LHCN-M2 (cell line): ENCODE data around the gene NECAP2. TPM values are rescaled to one million over a fixed set of nuclear protein-coding genes. Genes with fewer than 3 reads are reported as not detected.
"Not testable (repeated sequence)": the region's sequence is repeated elsewhere in the genome, so short reads cannot be mapped to it uniquely, and the experiment has no call there.

Experiments used
- DNase-seq: peaks from one replicate; pipeline ENCODE4 v3.0.0-alpha.2; 2012; ENCODE audit warnings: low read depth
- total RNA-seq: library from RNA; depleted of rRNA; stranded (reverse); fragments of >200 nt; gene quantifications from 2 replicates; pipeline ENCODE4 v1.2.3, GENCODE V29; 2014; rRNA removed

The NECAP2 gene
- total RNA-seq, 1 experiment from 2014 or later, result 52.4 TPM

- not testable (repeated sequence) for DNase-seq
These were observed 52.4 kb downstream of the NECAP2 start for GRCh38 chr1:16492937-16493336.

GRCh38 chr1:16493731-16494130, 53.2 kb downstream of the NECAP2 start:
- not testable (repeated sequence) for DNase-seq

- DNase-seq, result not testable (repeated sequence)
These were observed 57.0 kb downstream of the NECAP2 start for GRCh38 chr1:16497474-16497904.

- DNase-seq, result not testable (repeated sequence)
These were observed 57.5 kb downstream of the NECAP2 start for GRCh38 chr1:16498047-16498446.

- peak; percentile 76 for DNase-seq
These were observed 58.3 kb downstream of the NECAP2 start for GRCh38 chr1:16498573-16499413.

GRCh38 chr1:16500466-16500865, 59.9 kb downstream of the NECAP2 start:
- not testable (repeated sequence) for DNase-seq

GRCh38 chr1:16500975-16501374, 60.5 kb downstream of the NECAP2 start:
- DNase-seq, result not testable (repeated sequence)

- DNase-seq, result not testable (repeated sequence)
These were observed 60.9 kb downstream of the NECAP2 start for GRCh38 chr1:16501446-16501845.

GRCh38 chr1:16503494-16503893, 63.0 kb downstream of the NECAP2 start:
- no peak for DNase-seq

GRCh38 chr1:16505870-16506269, 65.3 kb downstream of the NECAP2 start:
- DNase-seq, result not testable (repeated sequence)

- not testable (repeated sequence) for DNase-seq
These were observed 66.0 kb downstream of the NECAP2 start for GRCh38 chr1:16506364-16507136.

- DNase-seq, result not testable (repeated sequence)
These were observed 68.4 kb downstream of the NECAP2 start for GRCh38 chr1:16508861-16509445.

Other genes with a start within 250 kb of the NECAP2 start
- 1.9 TPM in 2 replicates for gene ARHGEF19, start 228.1 kb upstream of the NECAP2 start, total RNA-seq
- gene CPLANE2, start 203.5 kb upstream of the NECAP2 start, total RNA-seq, result 5.2 and 7.1 TPM in 2 replicates
- gene FBXO42, start 88.2 kb upstream of the NECAP2 start, total RNA-seq, result 13.0 and 14.5 TPM in 2 replicates
- 118 and 123 TPM in 2 replicates for gene SZRD1, start 73.5 kb upstream of the NECAP2 start, total RNA-seq
- not detected in 2 replicates for gene SPATA21, start 3.3 kb upstream of the NECAP2 start, total RNA-seq
- gene RNU1-1, start 73.6 kb downstream of the NECAP2 start, total RNA-seq, result under 0.01 TPM in 1 of 2 replicates, not detected in the other
- gene NBPF1, start 172.8 kb downstream of the NECAP2 start, total RNA-seq, result 23.0 and 24.9 TPM in 2 replicates
- gene RNU1-3, start 226.2 kb downstream of the NECAP2 start, total RNA-seq, result under 0.01 TPM in 1 of 2 replicates, not detected in the other